ENCODE data around the gene FOXP1. TPM values are rescaled to one million over a fixed set of nuclear protein-coding genes. Genes with fewer than 3 reads are reported as not detected.

Gene FOXP1
- total and polyA plus RNA-seq, 2 of the 8 experiments (the other 6 are each of a cell fraction or from before 2014, with no cell fraction given): 13.9 to 25.4 TPM

- no peak for TF ChIP-seq CHD7 (IDR thresholded peaks at IDR 0.05; ENCODE audit: insufficient replicate concordance, low read length)
Measured at GRCh38 chr3:71322154-71322553, 261.4 kb downstream of the FOXP1 start (continued).

Data from H1 (cell line).